ENCODE results near the gene SDF4. TPM values are rescaled to one million over a fixed set of nuclear protein-coding genes. Genes with fewer than 3 reads are reported as not detected.

The SDF4 gene
- total and polyA plus RNA-seq, 2 experiments from 2014 or later: 214 to 261 TPM

- Histone ChIP-seq H3K27me3 (replicated peaks; ENCODE audit: insufficient read depth) (no peaks in the 10 kb centered on the region), H3F3A (ENCODE audit: insufficient read depth) (peaks cover 24% of the 10 kb centered on the region), H4K20me1 (ENCODE audit: insufficient read depth) (no peaks in the 10 kb centered on the region), H3K4me3 (no peak overlapping the region), H3K9ac (no peak overlapping the region), H3K9me3 (ENCODE audit: low read depth) (no peaks in the 10 kb centered on the region), H3K4me2 (ENCODE audit: unreplicated experiment) (no peak overlapping the region), H3K9me2 (ENCODE audit: insufficient read depth) (no peaks in the 10 kb centered on the region), H2AFZ (no peak overlapping the region), H3K36me3 (ENCODE audit: low read depth) (peaks cover 28% of the 10 kb centered on the region; the same call in 1 of the 2 replicates), H3K27ac (no peak overlapping the region), H3K79me2 (ENCODE audit: insufficient read depth) (peaks cover 87% of the 10 kb centered on the region), H3K4me1 (ENCODE audit: insufficient read depth) (peaks cover 25% of the 10 kb centered on the region)
- in situ Hi-C loops (cut with MboI): no loop called here
- no peak for TF ChIP-seq EZH2 (IDR thresholded peaks at IDR 0.05; ENCODE audit: insufficient read depth, poor library complexity, severe bottlenecking)
- TF ChIP-seq EZH2phosphoT487 (IDR thresholded peaks at IDR 0.05; ENCODE audit: insufficient read depth, low read depth): no peak
- DNase-seq: no peak
- 93 to 96% methylated on average over 15 to 17 of the region's 17 CpGs for WGBS, 2 experiments (ENCODE audit: low coverage in 1 of 2, low lambda C conversion rate in 2 of 2, missing lambda C conversion rate in 2 of 2)
These were observed 30.3 kb upstream of the SDF4 start for GRCh38 chr1:1262071-1262470.

DNA sequence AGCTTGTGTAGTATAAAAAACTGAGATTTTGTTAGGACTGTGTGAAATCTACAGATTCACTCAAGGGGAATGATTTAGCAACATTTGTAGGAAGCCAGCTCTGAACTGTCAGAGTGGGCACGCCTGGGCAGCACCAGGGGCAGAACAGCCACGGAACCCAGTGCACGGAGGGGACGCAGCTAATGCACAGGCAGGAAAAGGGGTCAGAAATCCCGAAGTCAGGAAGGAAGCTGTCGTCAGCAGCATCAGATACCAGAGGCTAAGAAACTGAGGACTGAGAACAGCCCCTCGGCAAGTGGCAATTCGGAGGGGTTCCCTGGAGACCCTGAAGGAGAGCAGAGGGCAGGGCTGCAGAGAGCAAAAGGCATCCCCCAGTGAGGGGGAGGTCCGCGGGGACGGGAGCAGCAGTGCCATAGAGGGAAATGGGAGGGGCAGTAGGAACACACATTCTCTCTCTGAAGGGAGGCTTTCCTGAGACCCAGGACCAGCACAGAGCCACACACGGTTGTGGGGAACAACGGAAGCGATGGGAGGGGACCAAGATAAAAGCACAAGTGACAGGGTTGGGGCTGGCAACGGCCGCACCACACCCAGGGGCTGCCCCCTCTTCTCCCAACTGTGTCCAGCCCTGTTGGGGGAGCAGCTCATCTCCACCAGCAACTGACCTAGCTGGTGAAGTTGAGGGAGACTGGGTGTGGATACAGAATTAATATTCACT lies 29.2 kb upstream of the SDF4 start:
- H3K9me3 ChIP-seq (ENCODE audit: low read depth): no peaks in the 10 kb centered on the region
- in situ Hi-C loops (cut with MboI): no loop called here
- no peak overlapping the region for H2AFZ ChIP-seq
- H3F3A ChIP-seq (ENCODE audit: insufficient read depth): peaks cover 16% of the 10 kb centered on the region
- TF ChIP-seq EZH2 (IDR thresholded peaks at IDR 0.05; ENCODE audit: insufficient read depth, poor library complexity, severe bottlenecking): no peak
- TF ChIP-seq EZH2phosphoT487 (IDR thresholded peaks at IDR 0.05; ENCODE audit: insufficient read depth, low read depth): no peak
- H3K79me2 ChIP-seq (ENCODE audit: insufficient read depth): peaks cover 86% of the 10 kb centered on the region
- H3K27me3 ChIP-seq (replicated peaks; ENCODE audit: insufficient read depth): no peaks in the 10 kb centered on the region
- no peaks in the 10 kb centered on the region for H3K9me2 ChIP-seq (ENCODE audit: insufficient read depth)
- H3K4me3 ChIP-seq: no peak overlapping the region
- H3K4me1 ChIP-seq (ENCODE audit: insufficient read depth): peaks cover 19% of the 10 kb centered on the region
- no peak overlapping the region for H3K27ac ChIP-seq
- WGBS, 2 experiments (ENCODE audit: low coverage in 1 of 2, low lambda C conversion rate in 2 of 2, missing lambda C conversion rate in 2 of 2): 88 to 89% methylated on average over 13 to 16 of the region's 16 CpGs
- H4K20me1 ChIP-seq (ENCODE audit: insufficient read depth): no peaks in the 10 kb centered on the region
- peaks cover 28% of the 10 kb centered on the region; the same call in 1 of the 2 replicates for H3K36me3 ChIP-seq (ENCODE audit: low read depth)
- no peak for DNase-seq
- no peak overlapping the region for H3K9ac ChIP-seq
- no peak overlapping the region for H3K4me2 ChIP-seq (ENCODE audit: unreplicated experiment)

DNA sequence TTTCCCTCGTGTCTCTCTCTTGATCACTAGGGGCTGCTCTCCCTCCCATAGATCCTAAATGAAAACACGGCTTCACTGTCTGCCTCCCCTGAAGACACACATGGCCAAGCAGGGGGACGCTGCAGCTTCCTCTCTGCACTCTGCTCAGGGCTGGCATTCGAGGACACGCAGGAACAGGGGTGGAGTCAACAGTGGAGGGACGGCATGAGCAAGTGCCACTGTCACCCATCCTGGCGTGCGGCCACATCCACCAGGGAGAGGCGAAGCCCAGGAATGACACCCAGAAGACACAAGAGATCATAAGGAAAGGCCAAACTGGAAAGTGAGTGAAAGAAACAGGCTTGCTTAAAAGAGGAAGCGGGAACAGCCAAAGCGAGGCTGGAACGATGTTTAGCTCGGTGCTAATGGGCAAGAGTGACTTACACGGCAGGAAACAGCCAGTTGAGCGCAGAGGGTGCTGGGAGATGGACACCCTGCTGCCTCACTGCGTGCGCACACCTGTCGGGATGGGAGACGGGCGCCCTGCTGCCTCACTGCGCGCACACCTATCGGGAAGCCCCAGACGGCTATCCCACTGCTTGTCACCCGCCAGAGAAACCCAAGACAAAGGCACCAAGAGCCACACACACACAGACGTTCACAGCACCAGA lies 28.3 kb upstream of the SDF4 start:
- H3K4me1 ChIP-seq (ENCODE audit: insufficient read depth): peaks cover 10% of the 10 kb centered on the region
- no peaks in the 10 kb centered on the region for H3K9me2 ChIP-seq (ENCODE audit: insufficient read depth)
- peaks cover 8% of the 10 kb centered on the region for H3F3A ChIP-seq (ENCODE audit: insufficient read depth)
- H3K27me3 ChIP-seq (replicated peaks; ENCODE audit: insufficient read depth): no peaks in the 10 kb centered on the region
- no peak overlapping the region for H3K4me2 ChIP-seq (ENCODE audit: unreplicated experiment)
- no peak for DNase-seq
- TF ChIP-seq EZH2phosphoT487 (IDR thresholded peaks at IDR 0.05; ENCODE audit: insufficient read depth, low read depth) (no peak), EZH2 (IDR thresholded peaks at IDR 0.05; ENCODE audit: insufficient read depth, poor library complexity, severe bottlenecking) (no peak)
- no peak overlapping the region for H2AFZ ChIP-seq
- in situ Hi-C loops (cut with MboI): no loop called here
- no peak overlapping the region for H3K4me3 ChIP-seq
- H3K79me2 ChIP-seq (ENCODE audit: insufficient read depth): peaks cover 82% of the 10 kb centered on the region
- peaks cover 23% of the 10 kb centered on the region; the same call in 1 of the 2 replicates for H3K36me3 ChIP-seq (ENCODE audit: low read depth)
- 90% methylated on average over 26 of the region's 26 CpGs for WGBS, 2 experiments (ENCODE audit: low coverage in 1 of 2, low lambda C conversion rate in 2 of 2, missing lambda C conversion rate in 2 of 2)
- H3K27ac ChIP-seq: no peak overlapping the region
- no peak overlapping the region for H3K9ac ChIP-seq
- H3K9me3 ChIP-seq (ENCODE audit: low read depth): no peaks in the 10 kb centered on the region
- no peaks in the 10 kb centered on the region for H4K20me1 ChIP-seq (ENCODE audit: insufficient read depth)

GRCh38 chr1:1259540-1259939 lies 27.7 kb upstream of the SDF4 start:
- no peaks in the 10 kb centered on the region for H3K27me3 ChIP-seq (replicated peaks; ENCODE audit: insufficient read depth)
- no peaks in the 10 kb centered on the region for H3K9me2 ChIP-seq (ENCODE audit: insufficient read depth)
- H4K20me1 ChIP-seq (ENCODE audit: insufficient read depth): no peaks in the 10 kb centered on the region
- H3K9me3 ChIP-seq (ENCODE audit: low read depth): no peaks in the 10 kb centered on the region
- in situ Hi-C loops (cut with MboI): no loop called here
- no peak overlapping the region for H3K4me2 ChIP-seq (ENCODE audit: unreplicated experiment)
- no peak overlapping the region for H3K9ac ChIP-seq
- H3K79me2 ChIP-seq (ENCODE audit: insufficient read depth): peaks cover 82% of the 10 kb centered on the region
- 84 to 90% methylated on average over 10 to 18 of the region's 18 CpGs for WGBS, 2 experiments (ENCODE audit: low coverage in 1 of 2, low lambda C conversion rate in 2 of 2, missing lambda C conversion rate in 2 of 2)
- no peak for TF ChIP-seq EZH2 (IDR thresholded peaks at IDR 0.05; ENCODE audit: insufficient read depth, poor library complexity, severe bottlenecking)
- TF ChIP-seq EZH2phosphoT487 (IDR thresholded peaks at IDR 0.05; ENCODE audit: insufficient read depth, low read depth): no peak
- H3K4me3 ChIP-seq: no peak overlapping the region
- peaks cover 7% of the 10 kb centered on the region for H3K4me1 ChIP-seq (ENCODE audit: insufficient read depth)
- H3K36me3 ChIP-seq (ENCODE audit: low read depth): peaks cover 26% of the 10 kb centered on the region; the same call in 1 of the 2 replicates
- DNase-seq: no peak
- no peak overlapping the region for H3K27ac ChIP-seq
- H3F3A ChIP-seq (ENCODE audit: insufficient read depth): peaks cover 6% of the 10 kb centered on the region; the same call in 1 of the 2 replicates
- no peak overlapping the region for H2AFZ ChIP-seq

Measured in GM23248 (cell line).